ENCODE measurements around the gene TERF2IP. TPM values are rescaled to one million over a fixed set of nuclear protein-coding genes. Genes with fewer than 3 reads are reported as not detected.

TERF2IP gene
- total RNA-seq, 2 donors from 2014 or later = 20.0 to 23.4 TPM

DNA sequence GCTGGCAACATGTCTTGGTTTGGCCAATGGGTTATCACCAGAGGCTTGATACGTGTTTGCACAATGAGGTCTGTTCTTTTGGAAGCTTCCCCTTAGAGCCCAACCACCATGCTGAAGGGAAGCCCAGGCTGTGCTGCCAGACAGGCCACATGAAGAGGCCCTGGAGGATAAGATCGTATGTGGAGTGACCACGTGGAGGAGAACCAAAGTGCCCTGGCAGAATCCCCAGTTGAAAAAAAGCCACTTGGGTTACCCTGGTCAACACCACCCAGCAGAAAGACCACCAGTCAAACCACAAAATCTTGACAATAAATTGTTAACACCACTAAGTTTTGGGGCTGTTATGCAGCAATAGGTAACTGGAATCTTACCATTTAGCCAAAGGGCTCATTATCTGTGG lies 17.5 kb upstream of the TERF2IP start:
- H3K4me3 Mint-ChIP-seq = no peak overlapping the region
- H3K27me3 ChIP-seq (ENCODE audit: control insufficient read depth, insufficient read depth, low read length, poor library complexity, severe bottlenecking) = no peaks in the 10 kb centered on the region
- H3K36me3 ChIP-seq (ENCODE audit: control insufficient read depth, insufficient read depth, low read length) = peaks cover 93% of the 10 kb centered on the region
- DNase-seq = no peak
- 96 to 100% methylated on average over 1 to 3 of the region's 3 CpGs for WGBS, 2 experiments (ENCODE audit: insufficient coverage in 1 of 2, insufficient read length in 1 of 2)
- no peaks in the 10 kb centered on the region for H3K27me3 Mint-ChIP-seq (ENCODE audit: insufficient read depth)
- H3K27ac ChIP-seq (ENCODE audit: low read depth, low read length) = no peak overlapping the region
- peaks cover 86% of the 10 kb centered on the region for H3K36me3 Mint-ChIP-seq (ENCODE audit: low read depth)
- no peak overlapping the region for H3K27ac Mint-ChIP-seq
- H3K4me1 ChIP-seq (ENCODE audit: control insufficient read depth, insufficient read depth, low read length) = no peaks in the 10 kb centered on the region
- no peaks in the 10 kb centered on the region for H3K9me3 ChIP-seq (ENCODE audit: control insufficient read depth, low read length)
- H3K4me1 Mint-ChIP-seq = peaks cover 6% of the 10 kb centered on the region
- H3K9me3 Mint-ChIP-seq = no peaks in the 10 kb centered on the region
- TF ChIP-seq, protein P1, sequence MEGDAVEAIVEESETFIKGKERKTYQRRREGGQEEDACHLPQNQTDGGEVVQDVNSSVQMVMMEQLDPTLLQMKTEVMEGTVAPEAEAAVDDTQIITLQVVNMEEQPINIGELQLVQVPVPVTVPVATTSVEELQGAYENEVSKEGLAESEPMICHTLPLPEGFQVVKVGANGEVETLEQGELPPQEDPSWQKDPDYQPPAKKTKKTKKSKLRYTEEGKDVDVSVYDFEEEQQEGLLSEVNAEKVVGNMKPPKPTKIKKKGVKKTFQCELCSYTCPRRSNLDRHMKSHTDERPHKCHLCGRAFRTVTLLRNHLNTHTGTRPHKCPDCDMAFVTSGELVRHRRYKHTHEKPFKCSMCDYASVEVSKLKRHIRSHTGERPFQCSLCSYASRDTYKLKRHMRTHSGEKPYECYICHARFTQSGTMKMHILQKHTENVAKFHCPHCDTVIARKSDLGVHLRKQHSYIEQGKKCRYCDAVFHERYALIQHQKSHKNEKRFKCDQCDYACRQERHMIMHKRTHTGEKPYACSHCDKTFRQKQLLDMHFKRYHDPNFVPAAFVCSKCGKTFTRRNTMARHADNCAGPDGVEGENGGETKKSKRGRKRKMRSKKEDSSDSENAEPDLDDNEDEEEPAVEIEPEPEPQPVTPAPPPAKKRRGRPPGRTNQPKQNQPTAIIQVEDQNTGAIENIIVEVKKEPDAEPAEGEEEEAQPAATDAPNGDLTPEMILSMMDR (conservative IDR thresholded peaks at IDR 0.05) = no peak
- H3K4me3 ChIP-seq (ENCODE audit: low read length) = no peak overlapping the region
- H3K9ac ChIP-seq (ENCODE audit: extremely low read depth, low read length, poor library complexity, severe bottlenecking) = no peak overlapping the region

DNA sequence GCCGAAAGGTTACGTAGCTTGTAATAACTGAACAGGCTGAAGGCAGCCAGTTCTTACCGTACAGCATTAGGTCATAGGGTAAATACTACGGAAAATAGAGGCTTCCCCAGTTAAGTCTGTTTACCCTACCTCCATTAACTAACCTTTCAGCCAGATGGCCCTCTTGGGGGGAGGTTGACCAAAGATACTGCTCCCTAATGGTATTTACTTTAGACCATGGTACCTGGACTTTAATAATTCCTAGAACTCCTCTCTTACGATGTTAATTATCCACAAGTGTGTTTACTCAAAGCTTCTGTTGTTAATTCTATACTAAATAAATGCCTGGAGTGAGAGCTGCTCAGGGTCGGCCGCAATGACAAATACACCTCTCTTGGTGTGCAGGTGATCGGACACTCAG lies 14.7 kb upstream of the TERF2IP start:
- Histone ChIP-seq H3K4me1 (ENCODE audit: control insufficient read depth, insufficient read depth, low read length) (no peaks in the 10 kb centered on the region), H3K27me3 (ENCODE audit: control insufficient read depth, insufficient read depth, low read length, poor library complexity, severe bottlenecking) (no peaks in the 10 kb centered on the region), H3K36me3 (ENCODE audit: control insufficient read depth, insufficient read depth, low read length) (peaks cover 97% of the 10 kb centered on the region), H3K27ac (ENCODE audit: low read depth, low read length) (no peak overlapping the region), H3K4me3 (ENCODE audit: low read length) (no peak overlapping the region), H3K9ac (ENCODE audit: extremely low read depth, low read length, poor library complexity, severe bottlenecking) (no peak overlapping the region), H3K9me3 (ENCODE audit: control insufficient read depth, low read length) (no peaks in the 10 kb centered on the region)
- DNase-seq = no peak
- WGBS, 2 experiments (ENCODE audit: insufficient coverage in 1 of 2, insufficient read length in 1 of 2) = 93 to 95% methylated on average over 7 to 8 of the region's 8 CpGs
- H3K4me3 Mint-ChIP-seq = no peak overlapping the region
- H3K27ac Mint-ChIP-seq = no peak overlapping the region
- peaks cover 90% of the 10 kb centered on the region for H3K36me3 Mint-ChIP-seq (ENCODE audit: low read depth)
- no peaks in the 10 kb centered on the region for H3K4me1 Mint-ChIP-seq
- H3K27me3 Mint-ChIP-seq (ENCODE audit: insufficient read depth) = no peaks in the 10 kb centered on the region
- TF ChIP-seq, protein P1 (conservative IDR thresholded peaks at IDR 0.05) = no peak
- no peaks in the 10 kb centered on the region for H3K9me3 Mint-ChIP-seq

DNA sequence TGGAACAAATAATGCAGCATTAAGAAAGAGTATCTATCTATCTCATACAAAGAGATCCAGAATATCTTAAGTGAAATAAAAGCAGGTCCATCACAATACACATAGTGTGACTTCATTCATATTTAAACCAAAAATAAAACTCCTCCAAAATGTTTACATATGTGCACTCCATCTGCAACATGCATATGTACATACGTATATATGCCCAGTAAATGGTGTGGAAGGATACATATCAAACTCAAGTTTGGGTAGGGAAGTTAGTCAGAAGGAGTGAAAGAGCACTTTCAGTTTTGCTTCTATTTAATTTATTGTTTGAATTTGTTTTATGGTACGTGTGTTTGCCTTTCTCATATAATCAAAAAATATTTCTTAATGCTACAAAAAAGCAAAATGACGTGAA lies 12.5 kb upstream of the TERF2IP start:
- Histone ChIP-seq H3K27ac (ENCODE audit: low read depth, low read length) (no peak overlapping the region), H3K4me1 (ENCODE audit: control insufficient read depth, insufficient read depth, low read length) (no peaks in the 10 kb centered on the region), H3K9ac (ENCODE audit: extremely low read depth, low read length, poor library complexity, severe bottlenecking) (no peak overlapping the region), H3K27me3 (ENCODE audit: control insufficient read depth, insufficient read depth, low read length, poor library complexity, severe bottlenecking) (no peaks in the 10 kb centered on the region), H3K36me3 (ENCODE audit: control insufficient read depth, insufficient read depth, low read length) (peaks cover 94% of the 10 kb centered on the region), H3K9me3 (ENCODE audit: control insufficient read depth, low read length) (no peaks in the 10 kb centered on the region), H3K4me3 (ENCODE audit: low read length) (no peak overlapping the region)
- 94 to 100% methylated on average over 2 of the region's 3 CpGs for WGBS, 2 experiments (ENCODE audit: insufficient coverage in 1 of 2, insufficient read length in 1 of 2)
- no peaks in the 10 kb centered on the region for H3K9me3 Mint-ChIP-seq
- H3K27me3 Mint-ChIP-seq (ENCODE audit: insufficient read depth) = no peaks in the 10 kb centered on the region
- TF ChIP-seq, protein P1 (conservative IDR thresholded peaks at IDR 0.05) = no peak
- DNase-seq = no peak
- H3K27ac Mint-ChIP-seq = no peak overlapping the region
- H3K4me3 Mint-ChIP-seq = no peak overlapping the region
- peaks cover 84% of the 10 kb centered on the region for H3K36me3 Mint-ChIP-seq (ENCODE audit: low read depth)
- no peaks in the 10 kb centered on the region for H3K4me1 Mint-ChIP-seq

Data from endodermal cell (in vitro differentiated cells).